Neural progenitor cell (in vitro differentiated cells): ENCODE measurements around the gene EEF2K. TPM values are rescaled to one million over a fixed set of nuclear protein-coding genes. Genes with fewer than 3 reads are reported as not detected.

ENCODE experiments used
- DNase-seq: peaks from one replicate; pipeline ENCODE4 v3.0.0-alpha.2; 2016; ENCODE audit warnings: low spot score
- H2AFZ ChIP-seq: fragments of 200-600 bp; sonication (generic); replicated peaks from 2 replicates; pipeline ENCODE4 v1.6.1; 2016; ENCODE audit warnings: antibody characterized with exemption
- H3F3A ChIP-seq: fragments of 200-600 bp; sonication (generic); 2 replicates; pipeline ENCODE4 v1.6.1; 2016; ENCODE audit warnings: antibody characterized with exemption, low read depth
- H3K27ac ChIP-seq: fragments of 200-600 bp; sonication (generic); 2 replicates; pipeline ENCODE4 v1.5.1; 2016; ENCODE audit warnings: mild to moderate bottlenecking
- H3K27me3 ChIP-seq: fragments of 200-600 bp; sonication (generic); 2 replicates; pipeline ENCODE4 v1.6.1; 2016; ENCODE audit warnings: mild to moderate bottlenecking, moderate library complexity
- H3K36me3 ChIP-seq: fragments of 200-600 bp; sonication (generic); 2 replicates; pipeline ENCODE4 v1.5.1; 2016
- H3K4me1 ChIP-seq: fragments of 200-600 bp; sonication (generic); 2 replicates; pipeline ENCODE4 v1.6.1; 2016; ENCODE audit warnings: mixed run types
- H3K4me2 ChIP-seq: fragments of 200-600 bp; sonication (generic); 2 replicates; pipeline ENCODE4 v1.6.1; 2016
- H3K4me3 ChIP-seq: fragments of 200-600 bp; sonication (generic); 2 replicates; pipeline ENCODE4 v1.5.1; 2016
- H3K79me2 ChIP-seq: fragments of 200-600 bp; sonication (generic); 2 replicates; pipeline ENCODE4 v1.6.1; 2016; ENCODE audit warnings: low read depth
- H3K9ac ChIP-seq: fragments of 200-600 bp; sonication (generic); 2 replicates; pipeline ENCODE4 v1.6.1; 2016
- H3K9me3 ChIP-seq: fragments of 200-600 bp; sonication (generic); 2 replicates; pipeline ENCODE4 v1.5.1; 2016; ENCODE audit warnings: low read depth
- H4K20me1 ChIP-seq: fragments of 200-600 bp; sonication (generic); 2 replicates; pipeline ENCODE4 v1.6.1; 2016; ENCODE audit warnings: low read depth
- H3K27ac Mint-ChIP-seq: 3 replicates; pipeline ENCODE4 v1.8.0; 2021; ENCODE audit warnings: mixed read lengths
- H3K27me3 Mint-ChIP-seq: 2 replicates; pipeline ENCODE4 v1.8.0; 2022; ENCODE audit warnings: low read depth, mild to moderate bottlenecking, inconsistent platforms, moderate library complexity, mixed read lengths; ENCODE audit not compliant: insufficient read depth
- H3K36me3 Mint-ChIP-seq: 3 replicates; pipeline ENCODE4 v1.8.0; 2021; ENCODE audit warnings: mixed read lengths
- H3K4me1 Mint-ChIP-seq: 3 replicates; pipeline ENCODE4 v1.8.0; 2021; ENCODE audit warnings: mixed read lengths
- H3K4me3 Mint-ChIP-seq: 3 replicates; pipeline ENCODE4 v1.8.0; 2021; ENCODE audit warnings: mild to moderate bottlenecking, moderate library complexity, mixed read lengths
- H3K9me3 Mint-ChIP-seq: 3 replicates; pipeline ENCODE4 v1.8.0; 2020; ENCODE audit warnings: mixed read lengths
- EZH2 ChIP-seq: fragments of 200-600 bp; sonication (generic); IDR thresholded peaks from 2 replicates; pipeline ENCODE4 v1.6.1; 2017; ENCODE audit warnings: antibody characterized with exemption, mild to moderate bottlenecking, moderate library complexity
- EZH2phosphoT487 ChIP-seq: fragments of 200-600 bp; sonication (generic); IDR thresholded peaks from 2 replicates; pipeline ENCODE4 v1.6.1; 2017; ENCODE audit warnings: antibody characterized with exemption
- total RNA-seq: library from RNA; depleted of rRNA; stranded (reverse); fragments of >200 nt; gene quantifications from 2 replicates; pipeline ENCODE4 v1.2.3, GENCODE V29; 2015; ENCODE audit warnings: low replicate concordance
- TF ChIP-seq, protein P1 (sequence below): fragments of 200-600 bp; sonication (generic); IDR thresholded peaks from 2 replicates; pipeline ENCODE4 v1.5.1; 2017; ENCODE audit warnings: antibody characterized with exemption, mild to moderate bottlenecking

Gene EEF2K
- total RNA-seq, 1 donor from 2014 or later: 9.0 TPM

DNA sequence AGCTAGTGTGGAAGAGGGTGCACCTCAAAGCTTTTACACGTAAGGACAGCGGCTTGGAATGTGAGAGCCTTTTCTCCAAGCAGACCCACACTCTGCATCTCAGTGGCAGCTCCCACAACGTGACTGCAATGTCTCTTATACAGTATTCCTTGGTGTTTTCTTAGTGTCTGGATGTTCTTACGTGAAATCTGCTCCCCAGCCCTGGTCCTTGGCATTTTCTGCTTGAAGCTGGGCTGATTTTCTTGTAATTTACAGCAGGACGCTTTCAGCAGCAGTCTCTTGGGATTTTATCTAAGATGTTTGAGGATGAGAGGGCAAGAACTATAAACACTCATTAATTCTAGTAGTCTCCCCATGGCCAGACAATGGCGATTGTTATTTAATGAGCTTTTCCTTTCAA lies 79.0 kb downstream of the EEF2K start:
- H3K9ac ChIP-seq: no peak overlapping the region
- peaks cover 4% of the 10 kb centered on the region for H3F3A ChIP-seq
- H3K9me3 Mint-ChIP-seq: no peaks in the 10 kb centered on the region
- no peak overlapping the region for H3K27ac Mint-ChIP-seq
- H2AFZ ChIP-seq: no peak overlapping the region
- H3K36me3 Mint-ChIP-seq: peaks cover 13% of the 10 kb centered on the region
- H3K4me3 ChIP-seq: no peak overlapping the region
- H3K27me3 Mint-ChIP-seq: peaks cover 5% of the 10 kb centered on the region
- H3K27me3 ChIP-seq: no peaks in the 10 kb centered on the region
- H3K4me2 ChIP-seq: no peak overlapping the region
- no peak overlapping the region for H3K27ac ChIP-seq
- H3K36me3 ChIP-seq: no peaks in the 10 kb centered on the region
- H3K79me2 ChIP-seq: no peaks in the 10 kb centered on the region
- H4K20me1 ChIP-seq: no peaks in the 10 kb centered on the region
- no peak for DNase-seq
- H3K4me1 Mint-ChIP-seq: no peaks in the 10 kb centered on the region
- no peaks in the 10 kb centered on the region for H3K9me3 ChIP-seq
- H3K4me1 ChIP-seq: no peaks in the 10 kb centered on the region
- TF ChIP-seq, protein P1, sequence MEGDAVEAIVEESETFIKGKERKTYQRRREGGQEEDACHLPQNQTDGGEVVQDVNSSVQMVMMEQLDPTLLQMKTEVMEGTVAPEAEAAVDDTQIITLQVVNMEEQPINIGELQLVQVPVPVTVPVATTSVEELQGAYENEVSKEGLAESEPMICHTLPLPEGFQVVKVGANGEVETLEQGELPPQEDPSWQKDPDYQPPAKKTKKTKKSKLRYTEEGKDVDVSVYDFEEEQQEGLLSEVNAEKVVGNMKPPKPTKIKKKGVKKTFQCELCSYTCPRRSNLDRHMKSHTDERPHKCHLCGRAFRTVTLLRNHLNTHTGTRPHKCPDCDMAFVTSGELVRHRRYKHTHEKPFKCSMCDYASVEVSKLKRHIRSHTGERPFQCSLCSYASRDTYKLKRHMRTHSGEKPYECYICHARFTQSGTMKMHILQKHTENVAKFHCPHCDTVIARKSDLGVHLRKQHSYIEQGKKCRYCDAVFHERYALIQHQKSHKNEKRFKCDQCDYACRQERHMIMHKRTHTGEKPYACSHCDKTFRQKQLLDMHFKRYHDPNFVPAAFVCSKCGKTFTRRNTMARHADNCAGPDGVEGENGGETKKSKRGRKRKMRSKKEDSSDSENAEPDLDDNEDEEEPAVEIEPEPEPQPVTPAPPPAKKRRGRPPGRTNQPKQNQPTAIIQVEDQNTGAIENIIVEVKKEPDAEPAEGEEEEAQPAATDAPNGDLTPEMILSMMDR: no peak
- TF ChIP-seq EZH2phosphoT487 (no peak), EZH2 (no peak)
- H3K4me3 Mint-ChIP-seq: no peak overlapping the region

DNA sequence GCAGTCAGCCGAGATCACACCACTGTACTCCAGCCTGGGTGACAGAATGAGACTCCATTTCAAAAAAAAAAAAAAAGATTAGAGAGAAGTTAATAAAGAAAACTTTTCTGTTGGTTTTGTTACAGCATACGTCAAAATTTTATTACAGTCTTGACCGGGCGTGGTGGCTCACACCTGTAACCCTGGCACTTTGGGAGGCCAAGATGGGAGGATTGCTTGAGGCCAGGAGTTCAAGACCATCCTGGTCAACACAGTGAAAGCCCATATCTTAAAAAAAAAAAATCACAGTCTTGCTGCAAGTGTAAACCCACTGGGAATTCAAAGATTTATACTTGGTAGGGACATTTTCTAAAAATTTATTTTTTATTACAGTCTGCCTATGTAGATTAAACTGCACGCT lies 84.9 kb downstream of the EEF2K start:
- Mint-ChIP-seq H3K27me3 (peaks cover 2% of the 10 kb centered on the region), H3K36me3 (no peaks in the 10 kb centered on the region), H3K9me3 (no peaks in the 10 kb centered on the region), H3K4me1 (peaks cover 4% of the 10 kb centered on the region), H3K4me3 (no peak overlapping the region), H3K27ac (no peak overlapping the region)
- H3F3A ChIP-seq: no peaks in the 10 kb centered on the region
- no peaks in the 10 kb centered on the region for H4K20me1 ChIP-seq
- H3K9me3 ChIP-seq: no peaks in the 10 kb centered on the region
- no peak overlapping the region for H3K4me3 ChIP-seq
- H3K9ac ChIP-seq: no peak overlapping the region
- no peak overlapping the region for H3K27ac ChIP-seq
- no peak for DNase-seq
- H2AFZ ChIP-seq: no peak overlapping the region
- no peaks in the 10 kb centered on the region for H3K27me3 ChIP-seq
- no peaks in the 10 kb centered on the region for H3K4me1 ChIP-seq
- no peaks in the 10 kb centered on the region for H3K79me2 ChIP-seq
- H3K4me2 ChIP-seq: no peak overlapping the region
- TF ChIP-seq, protein P1: no peak
- no peak for TF ChIP-seq EZH2phosphoT487
- TF ChIP-seq EZH2: no peak
- no peaks in the 10 kb centered on the region for H3K36me3 ChIP-seq

DNA sequence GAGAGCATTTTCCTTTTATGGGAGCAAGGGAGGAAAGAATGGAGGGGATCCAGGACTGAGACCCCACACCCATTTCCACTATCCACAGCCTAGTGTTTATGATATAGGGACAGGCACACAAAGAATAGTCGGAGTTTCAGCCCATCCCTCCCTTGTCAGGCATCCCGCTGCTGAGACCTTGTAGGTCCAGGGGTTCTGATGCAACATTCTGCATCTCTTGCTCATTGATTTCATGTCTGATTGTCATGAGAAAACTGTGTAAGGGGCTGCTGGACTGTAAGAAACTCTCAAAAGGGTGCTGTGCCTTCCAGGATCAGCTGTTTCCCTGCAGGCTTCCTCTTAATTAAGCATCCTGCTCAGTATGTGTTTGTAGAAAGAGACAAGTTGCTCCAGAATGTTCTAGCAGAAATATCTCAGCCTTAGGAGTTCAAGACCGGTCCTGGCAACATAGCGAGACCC lies 85.8 kb downstream of the EEF2K start:
- Mint-ChIP-seq H3K27ac (no peak overlapping the region), H3K36me3 (peaks cover under 1% of the 10 kb centered on the region), H3K4me1 (peaks cover 9% of the 10 kb centered on the region), H3K27me3 (peaks cover 10% of the 10 kb centered on the region), H3K9me3 (peaks cover 2% of the 10 kb centered on the region), H3K4me3 (no peak overlapping the region)
- Histone ChIP-seq H3K9ac (no peak overlapping the region), H3K79me2 (no peaks in the 10 kb centered on the region), H3K4me1 (no peaks in the 10 kb centered on the region), H3K27me3 (no peaks in the 10 kb centered on the region), H4K20me1 (no peaks in the 10 kb centered on the region), H2AFZ (peak overlapping the region; percentile 8), H3K4me3 (no peak overlapping the region), H3K36me3 (no peaks in the 10 kb centered on the region), H3F3A (no peaks in the 10 kb centered on the region), H3K4me2 (no peak overlapping the region), H3K27ac (no peak overlapping the region), H3K9me3 (no peaks in the 10 kb centered on the region)
- TF ChIP-seq, protein P1: no peak
- TF ChIP-seq EZH2phosphoT487 (no peak), EZH2 (no peak)
- no peak for DNase-seq
